Endodermal cell (in vitro differentiated cells): ENCODE data around the gene COL23A1. TPM values are rescaled to one million over a fixed set of nuclear protein-coding genes. Genes with fewer than 3 reads are reported as not detected.

Experiments
- DNase-seq: peaks from one replicate; pipeline ENCODE4 v3.0.0-alpha.2; 2017
- H3K27ac ChIP-seq: 2 replicates; pipeline ENCODE4 v1.5.1; 2013; ENCODE audit warnings: mild to moderate bottlenecking, low read depth, low read length, moderate library complexity
- H3K27me3 ChIP-seq: 2 replicates; pipeline ENCODE4 v1.6.1; 2013; ENCODE audit warnings: mild to moderate bottlenecking, low read length, moderate library complexity; ENCODE audit not compliant: insufficient read depth, control insufficient read depth, poor library complexity, severe bottlenecking
- H3K36me3 ChIP-seq: 2 replicates; pipeline ENCODE4 v1.7.0; 2013; ENCODE audit warnings: mild to moderate bottlenecking, low read length, moderate library complexity; ENCODE audit not compliant: control insufficient read depth, insufficient read depth
- H3K4me1 ChIP-seq: one replicate; pipeline ENCODE4 v1.7.0; 2013; ENCODE audit warnings: low read length; ENCODE audit not compliant: control insufficient read depth, insufficient read depth
- H3K4me3 ChIP-seq: 2 replicates; pipeline ENCODE4 v1.5.1; 2013; ENCODE audit warnings: mild to moderate bottlenecking, low read length, moderate library complexity
- H3K9ac ChIP-seq: 2 replicates; pipeline ENCODE4 v1.6.1; 2013; ENCODE audit warnings: mild to moderate bottlenecking, low read length, moderate library complexity; ENCODE audit not compliant: poor library complexity, severe bottlenecking; ENCODE audit errors: extremely low read depth
- H3K9me3 ChIP-seq: 2 replicates; pipeline ENCODE4 v1.6.1; 2013; ENCODE audit warnings: mild to moderate bottlenecking, low read length, moderate library complexity; ENCODE audit not compliant: control insufficient read depth
- H3K27ac Mint-ChIP-seq: 2 replicates; pipeline ENCODE4 v1.8.0; 2020; ENCODE audit warnings: mixed read lengths
- H3K27me3 Mint-ChIP-seq: 2 replicates; pipeline ENCODE4 v1.8.0; 2021; ENCODE audit warnings: mild to moderate bottlenecking, mixed read lengths; ENCODE audit not compliant: insufficient read depth
- H3K36me3 Mint-ChIP-seq: 2 replicates; pipeline ENCODE4 v1.8.0; 2020; ENCODE audit warnings: low read depth, mixed read lengths
- H3K4me1 Mint-ChIP-seq: 2 replicates; pipeline ENCODE4 v1.8.0; 2020; ENCODE audit warnings: mixed read lengths
- H3K4me3 Mint-ChIP-seq: 2 replicates; pipeline ENCODE4 v1.8.0; 2020; ENCODE audit warnings: mild to moderate bottlenecking, moderate library complexity, mixed read lengths
- H3K9me3 Mint-ChIP-seq: 2 replicates; pipeline ENCODE4 v1.8.0; 2020; ENCODE audit warnings: mild to moderate bottlenecking, mixed read lengths
- WGBS, 2 experiments: methylation state at CpG; one replicate each; pipeline versions ENCODE4 v1.1.5 to v1.1.7; 2013; ENCODE audit warnings: missing lambda C conversion rate in 2 of 2, mixed read lengths in 1 of 2; ENCODE audit not compliant: insufficient coverage in 1 of 2, insufficient read length in 1 of 2; 5-methylcytosine and 5-hydroxymethylcytosine counted together
- total RNA-seq, 2 donors: library from RNA; stranded (reverse); fragmentation: NEBNext Ultra II Directional in 1 of 2; extraction: Animal tissue kit (Norgen Biotek cat#: 25700) in 1 of 2; gene quantifications; 2 replicates in 1 of 2; 3 replicates in 1 of 2; pipeline ENCODE4 v1.2.1, GENCODE V29; 2021
- TF ChIP-seq, protein P1 (sequence below): fragments of 200-600 bp; sonication (generic); conservative IDR thresholded peaks from 2 replicates; pipeline ENCODE4 v1.5.0; 2021; ENCODE audit warnings: antibody characterized with exemption, mild to moderate bottlenecking

Gene COL23A1
- total RNA-seq, 2 donors from 2014 or later, result 50.2 to 71.3 TPM

- Histone ChIP-seq H3K36me3 (no peaks in the 10 kb centered on the region), H3K4me1 (no peaks in the 10 kb centered on the region), H3K9me3 (no peaks in the 10 kb centered on the region), H3K4me3 (no peak overlapping the region), H3K27me3 (no peaks in the 10 kb centered on the region), H3K27ac (no peak overlapping the region), H3K9ac (no peak overlapping the region)
- TF ChIP-seq, protein P1, sequence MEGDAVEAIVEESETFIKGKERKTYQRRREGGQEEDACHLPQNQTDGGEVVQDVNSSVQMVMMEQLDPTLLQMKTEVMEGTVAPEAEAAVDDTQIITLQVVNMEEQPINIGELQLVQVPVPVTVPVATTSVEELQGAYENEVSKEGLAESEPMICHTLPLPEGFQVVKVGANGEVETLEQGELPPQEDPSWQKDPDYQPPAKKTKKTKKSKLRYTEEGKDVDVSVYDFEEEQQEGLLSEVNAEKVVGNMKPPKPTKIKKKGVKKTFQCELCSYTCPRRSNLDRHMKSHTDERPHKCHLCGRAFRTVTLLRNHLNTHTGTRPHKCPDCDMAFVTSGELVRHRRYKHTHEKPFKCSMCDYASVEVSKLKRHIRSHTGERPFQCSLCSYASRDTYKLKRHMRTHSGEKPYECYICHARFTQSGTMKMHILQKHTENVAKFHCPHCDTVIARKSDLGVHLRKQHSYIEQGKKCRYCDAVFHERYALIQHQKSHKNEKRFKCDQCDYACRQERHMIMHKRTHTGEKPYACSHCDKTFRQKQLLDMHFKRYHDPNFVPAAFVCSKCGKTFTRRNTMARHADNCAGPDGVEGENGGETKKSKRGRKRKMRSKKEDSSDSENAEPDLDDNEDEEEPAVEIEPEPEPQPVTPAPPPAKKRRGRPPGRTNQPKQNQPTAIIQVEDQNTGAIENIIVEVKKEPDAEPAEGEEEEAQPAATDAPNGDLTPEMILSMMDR, result no peak
- no peak overlapping the region for H3K4me3 Mint-ChIP-seq
- no peaks in the 10 kb centered on the region for H3K27me3 Mint-ChIP-seq
- 86 to 87% methylated on average over 27 to 31 of the region's 31 CpGs for WGBS, 2 experiments
- peak; percentile 46 for DNase-seq
- H3K9me3 Mint-ChIP-seq, result no peaks in the 10 kb centered on the region
- peak overlapping the region; percentile 38 for H3K27ac Mint-ChIP-seq
- no peaks in the 10 kb centered on the region for H3K36me3 Mint-ChIP-seq
- peaks cover 13% of the 10 kb centered on the region for H3K4me1 Mint-ChIP-seq
Measured at GRCh38 chr5:178324481-178325310, 265.5 kb downstream of the COL23A1 start.

DNA sequence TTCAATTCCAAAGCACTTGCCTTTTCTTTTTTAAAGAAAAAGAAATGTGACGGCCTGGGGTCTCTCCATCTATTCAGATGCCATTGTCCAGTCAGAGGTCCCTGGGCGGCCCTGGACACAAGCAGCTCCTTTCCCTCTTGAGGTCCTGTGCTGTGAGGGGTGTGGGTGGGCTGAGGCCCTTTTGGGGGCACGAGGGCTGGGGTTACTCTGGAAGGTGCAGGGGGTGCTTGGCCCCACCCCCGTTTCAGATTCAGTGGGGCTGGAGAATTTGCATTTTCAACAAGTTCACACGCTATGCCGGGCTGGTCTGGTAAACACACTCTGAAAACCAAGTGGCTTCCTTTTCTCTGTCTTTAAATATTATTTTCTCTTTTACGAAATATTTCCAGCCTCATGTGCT, 266.2 kb downstream of the COL23A1 start:
- Mint-ChIP-seq H3K4me1 (peaks cover 13% of the 10 kb centered on the region), H3K9me3 (no peaks in the 10 kb centered on the region), H3K36me3 (no peaks in the 10 kb centered on the region), H3K27me3 (no peaks in the 10 kb centered on the region), H3K27ac (no peak overlapping the region), H3K4me3 (no peak overlapping the region)
- Histone ChIP-seq H3K4me1 (no peaks in the 10 kb centered on the region), H3K4me3 (no peak overlapping the region), H3K36me3 (no peaks in the 10 kb centered on the region), H3K27me3 (no peaks in the 10 kb centered on the region), H3K9me3 (no peaks in the 10 kb centered on the region), H3K9ac (no peak overlapping the region), H3K27ac (no peak overlapping the region)
- TF ChIP-seq, protein P1, result no peak
- DNase-seq, result no peak
- WGBS, 2 experiments, result 87 to 97% methylated on average over 4 to 7 of the region's 7 CpGs

GRCh38 chr5:178323541-178323865, 266.7 kb downstream of the COL23A1 start:
- peaks cover 13% of the 10 kb centered on the region for H3K4me1 Mint-ChIP-seq
- no peak overlapping the region for H3K9ac ChIP-seq
- 90 to 91% methylated on average over 6 of the region's 6 CpGs for WGBS, 2 experiments

More at GRCh38 chr5:178323541-178323865, 266.7 kb downstream of the COL23A1 start:
- H3K36me3 Mint-ChIP-seq, result no peaks in the 10 kb centered on the region
- no peaks in the 10 kb centered on the region for H3K27me3 Mint-ChIP-seq
- H3K9me3 Mint-ChIP-seq, result no peaks in the 10 kb centered on the region
- no peaks in the 10 kb centered on the region for H3K9me3 ChIP-seq
- H3K36me3 ChIP-seq, result no peaks in the 10 kb centered on the region
- DNase-seq, result peak; percentile 31
- no peaks in the 10 kb centered on the region for H3K4me1 ChIP-seq
- H3K4me3 ChIP-seq, result no peak overlapping the region
- no peaks in the 10 kb centered on the region for H3K27me3 ChIP-seq
- no peak overlapping the region for H3K4me3 Mint-ChIP-seq
- TF ChIP-seq, protein P1, result no peak
- no peak overlapping the region for H3K27ac ChIP-seq
- no peak overlapping the region for H3K27ac Mint-ChIP-seq
